Fibroblast of villous mesenchyme (primary cell): ENCODE measurements around the gene CTNND2. TPM values are rescaled to one million over a fixed set of nuclear protein-coding genes. Genes with fewer than 3 reads are reported as not detected.

Experiments used
- DNase-seq: peaks from one replicate; pipeline ENCODE4 v3.0.0-alpha.2; 2010; ENCODE audit warnings: low read depth
- H3K4me3 ChIP-seq: 2 replicates; pipeline ENCODE4 v1.5.1; 2011; ENCODE audit warnings: low read depth, mild to moderate bottlenecking, low read length
- total RNA-seq: library from RNA; depleted of rRNA; stranded (reverse); fragments of >200 nt; gene quantifications from 2 replicates; pipeline ENCODE4 v1.2.3, GENCODE V29; 2012
- TF ChIP-seq, protein P1 (sequence below): IDR thresholded peaks from 2 replicates; pipeline ENCODE4 v1.5.1; 2012; ENCODE audit warnings: low read depth, mild to moderate bottlenecking, low read length; ENCODE audit not compliant: insufficient read depth

Gene CTNND2
- total RNA-seq, 1 donor: not detected

DNA sequence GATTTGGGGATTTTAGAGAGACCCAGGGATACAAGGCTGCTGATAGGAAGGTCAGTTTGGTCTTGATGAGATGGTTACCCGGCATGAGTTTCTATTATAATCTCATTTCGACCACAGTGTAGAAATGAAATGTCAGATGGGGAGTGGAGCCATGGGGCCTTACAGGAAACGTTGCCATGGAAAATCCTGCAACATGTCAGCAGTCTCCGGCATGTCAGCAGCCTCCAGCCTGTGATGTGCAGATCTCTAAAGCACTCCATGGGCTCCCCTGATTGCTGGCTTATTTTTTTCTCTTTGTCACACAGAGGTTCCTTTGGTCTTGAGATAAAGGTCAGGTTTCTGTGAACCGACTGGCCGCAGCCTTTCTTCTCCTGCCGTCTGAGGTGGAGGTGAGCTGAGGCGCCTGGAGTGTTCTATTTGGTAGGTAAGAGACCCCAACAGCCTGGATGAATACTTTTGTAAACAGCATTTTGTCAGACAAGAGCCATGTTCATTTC is 934.5 kb downstream of the CTNND2 start:
- TF ChIP-seq, protein P1, sequence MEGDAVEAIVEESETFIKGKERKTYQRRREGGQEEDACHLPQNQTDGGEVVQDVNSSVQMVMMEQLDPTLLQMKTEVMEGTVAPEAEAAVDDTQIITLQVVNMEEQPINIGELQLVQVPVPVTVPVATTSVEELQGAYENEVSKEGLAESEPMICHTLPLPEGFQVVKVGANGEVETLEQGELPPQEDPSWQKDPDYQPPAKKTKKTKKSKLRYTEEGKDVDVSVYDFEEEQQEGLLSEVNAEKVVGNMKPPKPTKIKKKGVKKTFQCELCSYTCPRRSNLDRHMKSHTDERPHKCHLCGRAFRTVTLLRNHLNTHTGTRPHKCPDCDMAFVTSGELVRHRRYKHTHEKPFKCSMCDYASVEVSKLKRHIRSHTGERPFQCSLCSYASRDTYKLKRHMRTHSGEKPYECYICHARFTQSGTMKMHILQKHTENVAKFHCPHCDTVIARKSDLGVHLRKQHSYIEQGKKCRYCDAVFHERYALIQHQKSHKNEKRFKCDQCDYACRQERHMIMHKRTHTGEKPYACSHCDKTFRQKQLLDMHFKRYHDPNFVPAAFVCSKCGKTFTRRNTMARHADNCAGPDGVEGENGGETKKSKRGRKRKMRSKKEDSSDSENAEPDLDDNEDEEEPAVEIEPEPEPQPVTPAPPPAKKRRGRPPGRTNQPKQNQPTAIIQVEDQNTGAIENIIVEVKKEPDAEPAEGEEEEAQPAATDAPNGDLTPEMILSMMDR: no peak
- no peak for DNase-seq
- no peak overlapping the region for H3K4me3 ChIP-seq

DNA sequence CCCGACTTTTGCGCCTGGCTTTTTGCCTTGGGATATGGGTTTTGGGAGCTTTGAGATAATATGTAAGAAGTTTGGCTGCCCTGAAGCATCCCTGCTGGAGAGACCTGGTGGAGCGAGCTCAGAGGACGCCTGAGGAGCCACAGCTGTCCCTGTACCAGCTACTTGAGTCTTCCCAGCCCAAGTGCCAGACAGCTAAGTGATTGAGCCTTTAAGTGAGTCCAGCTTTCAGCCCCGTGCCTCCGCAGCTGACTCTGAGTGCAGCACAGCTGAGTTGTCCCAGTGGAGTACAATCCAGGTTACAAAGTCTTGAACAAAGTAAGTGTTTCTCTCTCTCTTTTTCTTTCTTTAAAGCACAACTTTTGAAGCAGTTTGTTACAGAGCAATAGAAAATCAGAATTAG is 939.4 kb downstream of the CTNND2 start:
- H3K4me3 ChIP-seq: no peak overlapping the region
- no peak for DNase-seq
- TF ChIP-seq, protein P1: no peak

DNA sequence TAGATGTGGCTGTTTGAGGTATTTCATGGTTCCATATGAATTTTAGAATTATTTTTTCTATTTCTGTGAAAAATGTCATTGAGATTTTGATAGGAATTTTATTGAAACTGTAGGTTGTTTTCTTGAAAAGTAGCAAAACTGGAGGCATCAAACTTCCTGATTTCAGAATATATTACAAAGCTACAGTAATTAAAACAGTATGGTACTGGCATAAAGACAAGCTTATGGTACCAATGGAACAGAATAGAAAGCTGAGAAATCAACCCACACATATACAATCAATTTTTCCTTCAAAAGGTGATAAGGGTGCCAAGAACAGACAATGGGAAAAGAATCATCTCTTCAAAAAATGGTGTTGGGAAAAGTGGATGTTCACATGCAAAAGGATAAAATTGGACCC is 945.5 kb downstream of the CTNND2 start:
- no peak overlapping the region for H3K4me3 ChIP-seq
- no peak for DNase-seq
- TF ChIP-seq, protein P1: no peak

DNA sequence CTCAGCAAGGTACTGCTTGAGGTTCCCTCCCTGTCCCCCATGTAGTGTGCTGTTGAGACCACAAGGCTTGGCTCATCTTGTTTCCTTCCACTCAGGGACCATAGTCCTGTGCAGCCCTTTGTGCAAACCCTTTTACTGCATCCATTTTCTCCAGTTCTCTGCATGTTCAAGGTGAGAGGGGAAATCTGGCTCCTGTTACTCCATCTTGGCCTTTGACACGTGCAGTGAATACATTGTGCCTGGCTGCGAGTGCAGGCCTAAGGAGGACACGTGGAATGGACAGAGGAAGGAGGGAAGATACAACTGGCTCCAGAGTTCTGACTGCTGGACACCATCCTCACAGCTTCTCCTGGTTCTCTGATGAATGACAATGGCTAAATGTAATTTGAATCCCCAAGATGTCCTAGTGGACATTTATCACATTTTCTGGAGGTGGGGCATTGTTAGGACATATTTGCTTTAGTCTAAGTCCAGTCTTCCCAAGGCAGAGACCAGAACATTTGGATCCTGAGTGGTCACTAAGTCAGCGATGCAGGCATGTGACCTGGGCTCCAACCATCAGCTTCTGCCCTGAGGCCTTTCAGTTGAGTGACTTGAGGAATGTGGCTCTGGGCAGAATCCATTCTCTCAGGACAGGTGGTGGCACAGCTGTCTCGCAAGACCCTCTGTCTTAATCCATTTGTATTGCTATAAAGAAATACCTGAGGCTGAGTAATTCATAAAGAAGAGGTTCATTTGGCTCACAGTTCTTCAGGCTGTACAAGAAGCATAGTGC is 954.2 kb downstream of the CTNND2 start:
- TF ChIP-seq, protein P1: no peak
- no peak for DNase-seq
- H3K4me3 ChIP-seq: no peak overlapping the region

DNA sequence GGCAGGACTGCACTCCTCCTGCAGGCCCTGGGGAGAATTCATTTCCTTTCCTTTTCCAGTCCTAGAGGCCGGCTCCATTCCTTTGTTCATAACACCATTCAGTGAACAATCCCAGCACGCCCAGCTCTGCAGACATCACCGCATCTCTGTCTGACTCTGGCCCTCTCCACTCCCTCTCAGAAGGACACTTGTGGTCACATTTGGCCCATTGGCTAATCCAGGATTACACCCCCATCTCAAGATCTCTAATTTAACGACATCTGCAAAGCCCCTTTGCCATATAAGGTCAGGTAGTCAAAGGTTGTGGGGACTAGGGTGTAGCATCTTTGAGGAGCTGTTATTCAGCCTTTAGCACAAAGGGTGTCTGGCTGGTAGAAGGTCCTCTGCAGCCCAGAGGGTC is 958.2 kb downstream of the CTNND2 start:
- no peak for DNase-seq
- TF ChIP-seq, protein P1: no peak
- no peak overlapping the region for H3K4me3 ChIP-seq

DNA sequence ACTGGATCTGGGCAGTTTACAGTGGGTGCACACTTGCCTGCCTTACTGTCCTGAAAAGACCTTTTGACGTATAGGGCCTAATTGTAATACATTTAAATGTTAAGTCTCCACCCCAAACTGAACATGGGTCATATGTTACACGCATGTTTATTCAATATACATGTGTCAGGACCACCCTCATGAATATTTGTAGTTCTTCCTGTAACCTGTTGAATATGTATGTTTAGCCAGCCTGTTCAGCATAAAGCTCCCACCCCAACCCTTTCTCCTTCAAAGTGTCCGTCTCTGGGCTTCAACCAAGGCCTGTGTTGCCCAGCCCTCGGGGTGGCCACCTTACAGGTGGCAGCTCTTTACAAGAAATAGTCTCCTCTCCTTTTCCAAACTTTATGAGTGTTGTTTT is 962.3 kb downstream of the CTNND2 start:
- no peak for DNase-seq
- H3K4me3 ChIP-seq: no peak overlapping the region
- TF ChIP-seq, protein P1: no peak
